Cortex of kidney (tissue), 1 donor: ENCODE results near the gene KIFAP3.
"Not testable (repeated sequence)": the region's sequence is repeated elsewhere in the genome, so short reads cannot be mapped to it uniquely, and the experiment has no call there.

Experiments
- DNase-seq: peaks from one replicate; lab custom pipeline; 2025; lab: John Stamatoyannopoulos, UW

KIFAP3 gene

DNA sequence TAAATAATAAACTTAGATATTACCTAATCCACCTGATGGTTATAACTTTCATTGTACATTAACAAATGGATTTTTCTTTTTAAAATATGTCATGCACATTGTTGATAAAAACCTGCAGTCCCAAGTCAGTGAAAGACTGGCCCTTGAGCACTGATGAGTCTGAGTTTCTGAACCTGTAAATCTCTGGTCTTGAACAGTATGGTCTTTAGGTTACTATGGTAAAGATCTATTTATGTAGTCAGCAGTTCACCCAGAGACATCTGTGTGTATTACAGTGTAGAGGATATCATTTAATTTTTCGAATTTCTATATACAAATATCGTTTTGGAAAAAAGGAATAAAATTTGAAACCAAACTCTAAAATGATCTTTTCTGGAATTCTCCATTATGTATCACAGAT lies 150.4 kb downstream of the KIFAP3 start:
- DNase-seq, result no peak

GRCh38 chr1:169921080-169921479 lies 153.4 kb downstream of the KIFAP3 start:
- DNase-seq, result no peak

- DNase-seq, result no peak
Measured at GRCh38 chr1:169918927-169919326, 155.6 kb downstream of the KIFAP3 start.

GRCh38 chr1:169918220-169918619 lies 156.3 kb downstream of the KIFAP3 start:
- DNase-seq, result not testable (repeated sequence)

DNA sequence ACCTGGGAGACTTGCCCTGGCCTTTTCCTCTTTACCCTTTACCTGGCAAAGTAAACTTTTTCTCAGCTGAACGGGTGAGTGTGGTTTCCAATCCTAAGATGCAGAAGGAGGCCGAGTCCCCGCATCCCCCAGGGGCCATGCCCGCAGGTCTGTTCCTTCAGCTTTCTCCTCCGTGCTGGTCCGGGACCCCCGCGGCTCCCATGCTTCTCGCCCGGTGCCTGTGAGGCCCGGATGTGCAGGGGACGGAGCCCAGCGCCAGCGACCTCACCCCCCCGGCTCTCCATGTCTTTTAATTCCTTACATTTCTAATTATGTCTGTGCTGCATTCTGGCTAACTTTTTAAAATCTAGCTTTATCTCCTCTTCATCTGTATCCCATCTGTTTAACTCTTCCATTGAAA lies 159.3 kb downstream of the KIFAP3 start:
- DNase-seq, result no peak

DNA sequence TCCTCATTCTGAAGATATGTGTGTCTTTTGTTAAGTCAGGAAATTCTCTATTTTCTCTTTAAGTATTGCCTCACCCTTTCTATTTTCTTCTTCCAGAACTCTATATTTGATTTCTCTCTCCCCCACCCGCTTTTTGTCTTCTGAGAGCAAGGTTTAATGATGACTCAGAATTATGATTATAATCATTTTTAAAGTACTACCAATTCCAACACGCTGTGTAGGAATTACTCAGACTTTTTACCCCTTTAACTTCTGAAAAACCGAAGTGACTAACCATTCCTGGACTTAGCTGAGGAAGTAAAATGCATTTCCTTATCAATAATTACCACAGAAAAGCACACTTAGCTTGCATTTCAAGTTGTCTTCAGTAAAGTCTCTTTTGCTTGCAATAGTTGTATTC lies 160.0 kb downstream of the KIFAP3 start:
- no peak for DNase-seq

DNA sequence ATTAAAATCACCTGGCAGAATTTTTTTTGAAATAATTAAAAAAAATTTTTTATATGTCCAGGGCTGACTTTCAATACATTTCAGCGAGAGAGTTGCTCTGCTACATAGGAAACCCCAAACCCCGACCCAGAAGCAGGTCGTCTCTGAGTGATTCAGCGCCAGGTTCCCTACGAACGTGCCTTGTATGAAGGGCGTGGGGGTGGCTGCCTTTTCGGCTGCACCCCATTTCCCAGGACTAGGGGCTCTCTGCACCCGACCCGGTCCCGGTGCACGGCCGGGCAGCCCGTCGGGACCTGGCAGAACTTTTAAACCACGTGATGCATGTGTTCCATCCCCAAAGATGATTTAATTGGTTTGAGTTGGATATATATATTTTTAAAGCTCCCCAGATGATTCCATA lies 165.0 kb downstream of the KIFAP3 start:
- DNase-seq, result no peak

- DNase-seq, result no peak
Measured at GRCh38 chr1:169906938-169907337, 167.6 kb downstream of the KIFAP3 start.

DNA sequence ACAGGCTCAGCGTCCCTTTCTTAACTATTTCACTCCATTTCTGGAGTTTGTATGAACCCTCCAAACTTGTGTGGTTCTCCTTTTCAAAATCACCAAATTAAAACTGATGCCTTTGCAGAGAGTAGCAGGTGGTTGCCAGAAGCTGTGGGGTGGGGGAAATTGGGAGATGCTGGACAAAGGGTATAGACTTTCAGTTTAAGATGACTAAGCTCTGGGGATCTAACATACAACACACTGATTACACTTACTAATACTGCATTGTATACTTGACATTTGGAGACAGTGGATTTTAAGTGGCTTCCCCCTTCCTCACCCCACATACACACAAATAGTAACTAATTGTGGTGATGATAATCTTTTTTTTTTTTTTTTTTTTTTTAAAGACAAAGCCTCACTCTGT lies 169.7 kb downstream of the KIFAP3 start:
- no peak for DNase-seq

DNA sequence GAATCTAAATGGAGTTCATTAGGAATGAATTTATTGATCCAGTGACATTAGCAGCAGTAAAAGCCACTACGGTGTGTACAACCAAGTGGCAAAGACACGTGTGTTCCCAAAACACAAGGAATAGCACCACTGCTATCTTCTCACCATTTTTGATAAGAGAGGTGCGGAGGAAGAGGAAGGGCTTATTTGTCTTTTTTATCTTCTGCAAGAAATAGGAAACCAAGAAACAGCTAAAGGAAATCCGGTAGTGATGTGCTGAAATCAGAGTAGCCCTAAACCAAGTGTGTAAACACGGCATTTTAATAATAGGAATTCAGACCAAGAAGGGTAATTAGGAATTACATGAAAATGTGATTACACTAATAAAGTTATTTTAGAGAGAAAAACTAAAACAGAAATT lies 171.7 kb downstream of the KIFAP3 start:
- no peak for DNase-seq

DNA sequence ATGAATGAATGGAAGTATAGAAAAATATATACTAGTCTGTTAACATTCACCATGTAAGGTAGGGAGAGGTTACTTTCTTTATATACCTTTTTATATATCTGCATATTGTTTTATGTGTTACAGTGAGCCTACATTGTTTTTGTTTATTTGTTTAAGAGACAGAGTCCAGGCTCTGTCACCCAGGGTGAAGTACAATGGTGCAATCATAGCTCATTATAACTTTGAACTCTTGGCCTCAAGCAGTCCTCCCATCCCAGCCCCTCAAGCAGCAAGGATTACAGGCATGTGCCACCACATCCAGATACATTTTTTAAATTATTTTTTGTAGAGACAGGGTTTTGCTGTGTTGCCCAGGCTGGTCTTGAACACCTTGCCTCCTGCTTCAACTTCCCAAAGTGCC lies 173.4 kb downstream of the KIFAP3 start:
- DNase-seq, result no peak

- no peak for DNase-seq
Measured at GRCh38 chr1:169900571-169900970, 173.9 kb downstream of the KIFAP3 start.

DNA sequence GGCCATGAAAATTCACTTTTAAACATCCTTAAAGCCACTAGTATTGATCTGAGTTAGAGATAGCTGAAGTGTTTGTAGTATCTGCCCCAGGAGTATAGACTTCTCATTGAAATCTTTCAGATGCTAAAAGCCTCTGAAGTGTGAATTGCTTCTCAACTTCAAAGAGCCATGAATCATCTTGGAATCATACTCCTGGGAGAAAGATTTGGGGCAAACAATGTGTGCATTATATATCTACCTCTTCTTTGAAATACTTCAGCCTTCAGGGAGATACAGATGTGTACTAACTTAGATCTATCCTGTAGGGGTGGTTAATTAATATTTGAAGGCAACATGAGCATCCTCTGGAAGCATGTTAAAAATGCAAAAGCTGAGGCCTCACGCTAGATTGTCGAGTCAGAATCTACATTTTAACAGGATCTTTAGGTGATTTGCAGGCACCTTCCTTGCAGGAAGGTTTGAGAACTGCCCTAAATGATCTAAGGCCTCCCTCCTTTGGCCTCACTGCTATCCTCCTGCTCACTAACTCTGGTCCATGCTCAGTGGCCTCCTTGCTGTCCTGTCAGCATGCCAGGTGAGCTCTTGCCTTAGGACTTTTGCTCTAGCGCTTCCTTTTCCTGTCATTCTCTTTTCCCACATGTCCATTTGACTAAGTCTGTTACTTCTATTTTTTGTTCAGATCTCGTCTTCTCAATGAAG lies 174.8 kb downstream of the KIFAP3 start:
- no peak for DNase-seq

DNA sequence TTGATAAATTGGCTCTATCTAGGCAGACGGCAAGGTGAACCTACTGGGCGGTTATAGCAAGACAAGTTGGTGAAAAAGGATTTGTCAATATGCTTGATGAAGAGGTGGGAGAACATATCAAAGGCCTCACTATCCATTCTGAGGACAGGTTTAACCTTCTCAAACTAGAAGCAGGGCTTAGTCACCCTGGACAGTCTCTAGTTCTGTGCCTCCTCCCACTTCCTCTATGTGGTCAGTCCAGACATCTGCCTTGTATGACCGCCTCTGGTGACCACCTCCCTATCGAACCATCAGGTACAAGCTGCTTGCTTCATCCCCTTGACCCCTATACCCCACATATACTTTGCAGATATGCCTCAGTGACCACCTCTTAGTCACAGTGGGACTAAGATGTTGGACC lies 178.5 kb downstream of the KIFAP3 start:
- no peak for DNase-seq

DNA sequence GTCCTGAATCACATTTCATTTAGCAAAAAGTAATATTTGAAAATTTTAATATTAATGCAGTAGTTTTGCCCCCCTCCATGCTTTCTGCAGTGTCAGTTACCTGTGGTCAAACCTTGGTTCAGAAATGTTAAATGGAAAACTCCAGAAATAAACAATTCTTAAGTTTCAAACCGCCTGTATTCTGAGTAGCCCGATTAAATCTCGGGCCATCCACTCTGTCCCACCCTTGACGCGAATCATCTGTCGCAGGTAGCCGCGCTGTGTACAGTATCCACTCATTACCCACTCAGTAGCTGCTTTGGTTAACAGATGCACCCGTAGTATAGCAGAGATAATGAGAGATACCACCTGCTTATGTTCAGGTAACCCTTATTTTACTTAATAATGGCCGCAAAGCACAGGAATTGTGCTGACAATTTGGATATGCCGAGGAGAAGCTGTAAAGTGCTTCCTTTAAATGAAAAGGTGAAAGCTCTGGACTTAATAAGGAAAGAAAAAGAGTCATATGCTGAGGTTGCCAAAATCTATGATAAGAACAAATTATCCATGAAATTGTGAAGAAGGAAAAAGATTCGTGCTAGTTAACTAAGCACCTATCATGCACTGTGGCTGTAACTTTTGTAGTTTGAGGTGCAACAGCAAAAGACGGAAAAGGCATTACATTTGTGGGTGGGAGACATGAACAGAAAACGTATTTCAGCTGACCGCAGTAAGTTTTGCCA lies 179.9 kb downstream of the KIFAP3 start:
- no peak for DNase-seq

DNA sequence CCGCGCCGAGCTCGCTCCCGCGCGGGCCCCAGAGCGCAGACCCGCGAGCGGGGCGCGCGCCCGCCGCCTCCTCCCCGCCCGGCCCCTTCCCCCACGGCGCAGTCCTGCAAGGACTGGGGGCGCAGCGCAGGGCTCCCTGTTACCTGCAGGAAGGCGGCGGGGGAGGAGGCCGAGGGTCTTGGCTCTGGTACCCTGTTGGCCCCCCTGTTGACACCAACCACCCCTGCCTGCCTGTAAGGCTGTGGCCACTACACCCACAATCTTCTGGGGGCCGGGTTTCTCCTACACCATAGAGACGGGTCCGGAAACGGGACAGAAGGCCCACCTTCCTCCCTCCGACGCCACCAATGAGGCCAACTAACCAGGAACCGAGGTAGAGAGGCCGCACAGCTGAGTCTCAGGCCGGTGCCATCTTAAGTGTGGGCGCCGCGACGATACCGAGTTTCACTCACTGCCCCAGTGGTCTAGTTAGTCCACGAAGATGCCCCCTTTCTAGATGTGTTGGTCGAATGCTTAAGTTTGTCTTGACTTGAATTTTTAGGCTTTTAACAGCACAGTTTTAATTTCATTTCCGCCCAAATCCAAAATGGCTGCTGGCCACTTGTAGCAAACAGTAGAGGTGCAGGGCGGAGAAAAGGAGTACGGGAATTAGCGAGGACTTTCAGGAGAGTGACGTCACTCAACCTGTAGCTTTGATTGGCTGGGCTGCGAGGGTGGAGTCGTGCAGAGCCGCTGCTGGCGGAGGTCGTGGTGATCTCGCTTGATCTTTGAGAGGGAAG lies 180.7 kb downstream of the KIFAP3 start, which contains the start of gene SCYL3:
Gene SCYL3, minus strand, starts transcription at position 252 of the 779 bp plus-strand sequence. CDS start 5,056 bp downstream, outside the sequence.
- peak; percentile 90 for DNase-seq

DNA sequence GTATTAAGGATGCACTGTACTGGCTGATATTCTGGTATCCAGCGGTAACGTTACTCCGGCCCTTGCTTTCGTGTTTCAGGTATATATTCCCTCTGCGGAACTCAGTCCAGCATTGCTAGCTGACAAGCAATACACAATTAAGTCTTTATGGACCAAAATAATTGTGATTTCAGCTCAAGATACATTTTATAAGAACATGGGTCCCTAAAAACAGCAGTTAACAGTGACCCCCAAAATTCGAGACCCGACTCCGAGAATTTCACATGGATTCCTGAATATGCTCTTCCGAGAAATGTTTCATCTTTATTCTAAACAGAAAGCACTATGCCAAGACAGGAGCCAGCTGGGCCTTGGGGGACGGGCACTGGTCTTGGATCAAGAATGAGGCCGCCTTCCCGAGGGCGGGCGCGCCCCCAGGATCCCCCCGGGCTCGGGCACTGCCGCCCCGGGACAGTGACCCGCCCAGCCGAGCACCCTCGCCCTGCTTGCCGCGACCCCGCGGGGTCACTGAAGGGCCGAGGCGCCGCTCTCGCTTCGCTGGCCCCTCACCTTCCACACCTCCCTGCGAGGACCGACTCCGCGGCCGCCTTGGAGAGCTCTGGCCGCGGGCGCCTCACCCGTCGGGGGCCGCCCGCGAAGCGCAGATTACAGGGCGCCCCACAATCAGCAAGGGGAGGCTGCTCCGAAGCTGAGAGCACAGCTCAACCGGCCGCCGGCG lies 181.4 kb downstream of the KIFAP3 start:
- no peak for DNase-seq

- no peak for DNase-seq
Measured at GRCh38 chr1:169892176-169892926, 182.1 kb downstream of the KIFAP3 start.

GRCh38 chr1:169891539-169891885 lies 183.0 kb downstream of the KIFAP3 start:
- DNase-seq, result no peak

DNA sequence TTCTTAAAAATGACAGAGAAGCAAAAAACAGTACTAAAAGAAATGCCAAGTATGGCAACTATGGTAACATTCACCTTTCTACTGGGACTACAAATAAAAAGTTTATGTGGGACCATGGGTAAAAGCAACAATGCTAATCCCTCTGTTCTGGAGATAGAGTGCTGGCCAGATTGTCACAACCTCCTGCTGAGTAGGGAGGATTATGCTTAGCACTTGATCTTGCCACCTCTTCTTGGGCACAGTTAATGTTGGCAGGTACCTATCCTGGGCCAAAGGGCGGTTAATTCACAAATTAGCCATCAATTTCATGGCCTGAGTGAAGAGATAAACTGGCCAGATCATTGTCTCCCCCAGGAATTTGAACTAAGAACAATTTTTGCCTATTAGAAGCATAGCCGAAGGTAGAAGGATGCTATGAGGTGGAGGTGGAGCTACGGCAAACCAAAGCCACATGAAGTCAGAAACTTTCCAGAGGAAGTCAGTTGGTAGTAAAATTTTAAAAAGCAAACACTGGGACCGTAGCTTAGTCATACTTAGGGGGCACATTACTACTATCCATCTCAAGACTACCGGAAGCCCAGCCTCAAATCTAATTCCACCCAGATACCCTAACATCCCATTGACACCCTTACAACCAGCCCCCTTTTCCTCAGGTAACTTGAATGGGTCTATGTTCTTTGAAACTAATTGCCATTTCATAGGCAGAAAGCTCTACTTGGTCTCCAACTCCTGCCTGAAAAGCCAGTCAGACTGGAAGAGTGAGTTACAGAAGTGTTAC lies 183.5 kb downstream of the KIFAP3 start:
- DNase-seq, result no peak

- DNase-seq, result no peak
Measured at GRCh38 chr1:169889871-169890270, 184.6 kb downstream of the KIFAP3 start.
